ENCODE data around the gene IL10RA.

DNA sequence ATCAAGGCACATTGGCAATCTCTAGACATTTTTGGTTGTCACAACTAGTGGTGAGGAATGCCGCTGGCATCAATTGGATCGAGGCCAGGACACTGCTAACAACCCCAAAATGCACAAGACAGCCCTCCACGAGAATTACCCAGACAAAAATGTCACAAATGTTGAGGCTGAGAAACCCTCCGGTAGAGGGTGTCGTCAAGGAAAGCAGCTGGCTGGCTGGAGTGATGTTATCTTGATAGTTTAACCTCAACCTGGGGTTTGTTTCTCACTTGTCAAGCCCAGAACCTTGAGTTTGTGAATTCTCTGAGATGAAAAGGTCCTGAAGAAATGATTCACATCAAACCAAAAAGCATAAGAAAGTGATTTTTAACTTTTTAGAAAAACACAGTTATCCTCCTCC is 35.9 kb upstream of the IL10RA start:
- TF ChIP-seq, protein P1, sequence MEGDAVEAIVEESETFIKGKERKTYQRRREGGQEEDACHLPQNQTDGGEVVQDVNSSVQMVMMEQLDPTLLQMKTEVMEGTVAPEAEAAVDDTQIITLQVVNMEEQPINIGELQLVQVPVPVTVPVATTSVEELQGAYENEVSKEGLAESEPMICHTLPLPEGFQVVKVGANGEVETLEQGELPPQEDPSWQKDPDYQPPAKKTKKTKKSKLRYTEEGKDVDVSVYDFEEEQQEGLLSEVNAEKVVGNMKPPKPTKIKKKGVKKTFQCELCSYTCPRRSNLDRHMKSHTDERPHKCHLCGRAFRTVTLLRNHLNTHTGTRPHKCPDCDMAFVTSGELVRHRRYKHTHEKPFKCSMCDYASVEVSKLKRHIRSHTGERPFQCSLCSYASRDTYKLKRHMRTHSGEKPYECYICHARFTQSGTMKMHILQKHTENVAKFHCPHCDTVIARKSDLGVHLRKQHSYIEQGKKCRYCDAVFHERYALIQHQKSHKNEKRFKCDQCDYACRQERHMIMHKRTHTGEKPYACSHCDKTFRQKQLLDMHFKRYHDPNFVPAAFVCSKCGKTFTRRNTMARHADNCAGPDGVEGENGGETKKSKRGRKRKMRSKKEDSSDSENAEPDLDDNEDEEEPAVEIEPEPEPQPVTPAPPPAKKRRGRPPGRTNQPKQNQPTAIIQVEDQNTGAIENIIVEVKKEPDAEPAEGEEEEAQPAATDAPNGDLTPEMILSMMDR (conservative IDR thresholded peaks at IDR 0.05 in 1 of 2, IDR thresholded peaks at IDR 0.05 in 1 of 2; ENCODE audit: extremely low read depth in 1 of 2, insufficient read depth in 1 of 2, low read depth in 1 of 2, low read length in 2 of 2) = peak in 1 of 2 donors; percentile 47
- no peak for TF ChIP-seq EZH2 (IDR thresholded peaks at IDR 0.05; ENCODE audit: borderline replicate concordance, low read length)

Measured in mammary epithelial cell (primary cell).